HEK293 (cell line): ENCODE measurements around the gene DNMT3B.

ENCODE experiments used
- CTCF ChIA-PET: fragments of 350-600 bp; formaldehyde crosslinking; extraction: SDS; loops from one replicate; lab custom pipeline; 2021; ENCODE audit warnings: antibody characterized with exemption; lab: Yijun Ruan, JAX
- POLR2A ChIA-PET: fragments of 300-600 bp; formaldehyde crosslinking; extraction: SDS; loops from one replicate; lab custom pipeline; 2020; ENCODE audit warnings: antibody characterized with exemption, inconsistent platforms; lab: Yijun Ruan, JAX
- H3K27ac ChIP-seq: fragments of 200-500 bp; sonication (Bioruptor generic); 2 replicates; pipeline ENCODE4 v1.5.1; 2014; ENCODE audit warnings: low read depth, low read length, control low read depth, inconsistent platforms; ENCODE audit errors: extremely low read depth
- H3K36me3 ChIP-seq, 2 experiments: fragments of 200-500 bp in 1 of 2; sonication (Bioruptor generic) in 1 of 2; 1 replicate in 1 of 2; 2 replicates in 1 of 2; pipeline ENCODE4 v1.5.1; 2014 to 2017; ENCODE audit warnings: inconsistent platforms in 2 of 2, low read length in 2 of 2; ENCODE audit not compliant: control insufficient read depth in 2 of 2, insufficient read depth in 1 of 2
- H3K4me1 ChIP-seq: fragments of 200-500 bp; sonication (Bioruptor generic); 2 replicates; pipeline ENCODE4 v1.5.1; 2014; ENCODE audit warnings: mild to moderate bottlenecking, low read length, inconsistent platforms; ENCODE audit not compliant: control insufficient read depth, insufficient read depth
- H3K4me3 ChIP-seq: 2 replicates; pipeline ENCODE4 v1.5.1; 2011; ENCODE audit warnings: low read depth, mild to moderate bottlenecking, control low read depth, low read length, moderate library complexity
- H3K9me3 ChIP-seq: fragments of 200-500 bp; sonication (Bioruptor generic); 2 replicates; pipeline ENCODE4 v1.5.1; 2014; ENCODE audit warnings: low read depth, low read length, inconsistent platforms; ENCODE audit not compliant: control insufficient read depth, insufficient read depth
- KLF1 ChIP-seq: fragments of 450-650 bp; formaldehyde crosslinking; IDR thresholded peaks from 2 replicates; pipeline ENCODE4 v1.5.1; 2016; ENCODE audit warnings: missing biosample characterization, missing genetic modification characterization
- MZF1 ChIP-seq: fragments of 450-650 bp; formaldehyde crosslinking; IDR thresholded peaks from 2 replicates; pipeline ENCODE4 v1.5.1; 2017; ENCODE audit warnings: missing biosample characterization, missing genetic modification characterization, borderline replicate concordance
- ZFP69B ChIP-seq: fragments of 450-650 bp; formaldehyde crosslinking; IDR thresholded peaks from 2 replicates; pipeline ENCODE4 v1.5.1; 2016; ENCODE audit warnings: missing biosample characterization, missing genetic modification characterization
- ZNF335 ChIP-seq: fragments of 450-650 bp; formaldehyde crosslinking; conservative IDR thresholded peaks from 2 replicates; pipeline ENCODE4 v1.5.1; 2016; ENCODE audit warnings: missing biosample characterization, missing genetic modification characterization
- ZNF366 ChIP-seq: fragments of 450-650 bp; formaldehyde crosslinking; conservative IDR thresholded peaks from 2 replicates; pipeline ENCODE4 v1.5.1; 2016; ENCODE audit warnings: missing biosample characterization, missing genetic modification characterization
- ZNF654 ChIP-seq: fragments of 450-650 bp; formaldehyde crosslinking; IDR thresholded peaks from 2 replicates; pipeline ENCODE4 v1.5.1; 2016; ENCODE audit warnings: low read depth, missing biosample characterization, missing genetic modification characterization
- TF ChIP-seq, protein P1 (sequence below): fragments of 450-650 bp; formaldehyde crosslinking; conservative IDR thresholded peaks from 2 replicates; pipeline ENCODE4 v1.5.1; 2016; ENCODE audit warnings: low read depth, missing biosample characterization, missing genetic modification characterization
- TF ChIP-seq, protein P2 (sequence below): fragments of 450-650 bp; formaldehyde crosslinking; IDR thresholded peaks from 2 replicates; pipeline ENCODE4 v1.5.1; 2016; ENCODE audit warnings: missing biosample characterization, missing genetic modification characterization, low read depth
- TF ChIP-seq, protein P3 (sequence below): fragments of 450-650 bp; formaldehyde crosslinking; IDR thresholded peaks from 2 replicates; pipeline ENCODE4 v1.5.1; 2016; ENCODE audit warnings: missing biosample characterization, missing genetic modification characterization
- TF ChIP-seq, protein P4 (sequence below): fragments of 450-650 bp; formaldehyde crosslinking; IDR thresholded peaks from 2 replicates; pipeline ENCODE4 v1.5.1; 2016; ENCODE audit warnings: missing biosample characterization, missing genetic modification characterization

The DNMT3B gene

DNA sequence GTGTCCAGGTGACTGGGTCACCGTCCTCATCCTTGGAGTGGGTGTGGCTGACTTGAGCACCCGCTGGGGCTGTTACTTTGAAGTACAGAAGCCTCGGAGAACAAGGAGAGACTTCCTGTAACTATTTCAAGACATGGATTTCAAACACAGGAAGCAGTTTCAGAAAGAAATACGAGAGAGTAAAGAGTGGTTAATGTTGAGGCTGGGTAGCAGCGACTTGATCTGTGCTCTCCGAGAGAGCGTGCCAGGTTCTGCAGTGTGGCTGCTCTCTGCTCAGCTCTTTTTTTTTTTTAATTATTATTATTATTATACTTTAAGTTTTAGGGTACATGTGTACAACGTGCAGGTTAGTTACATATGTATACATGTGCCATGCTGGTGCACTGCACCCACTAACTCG is 79.0 kb downstream of the DNMT3B start:
- peaks cover 37 to 89% of the 10 kb centered on the region in 2 experiments for H3K36me3 ChIP-seq
- ChIA-PET CTCF (interaction anchor here (0.6 to 0.7 kb wide), 2 partner anchors 12 to 51 kb away, joined by 3 to 7 read pairs; no protein-coding TSS in a partner anchor), POLR2A (interaction anchor here (1.6 kb wide), 1 partner anchor 22 kb away, joined by 5 read pairs; the partner anchor contains the start of gene MAPRE1)

DNA sequence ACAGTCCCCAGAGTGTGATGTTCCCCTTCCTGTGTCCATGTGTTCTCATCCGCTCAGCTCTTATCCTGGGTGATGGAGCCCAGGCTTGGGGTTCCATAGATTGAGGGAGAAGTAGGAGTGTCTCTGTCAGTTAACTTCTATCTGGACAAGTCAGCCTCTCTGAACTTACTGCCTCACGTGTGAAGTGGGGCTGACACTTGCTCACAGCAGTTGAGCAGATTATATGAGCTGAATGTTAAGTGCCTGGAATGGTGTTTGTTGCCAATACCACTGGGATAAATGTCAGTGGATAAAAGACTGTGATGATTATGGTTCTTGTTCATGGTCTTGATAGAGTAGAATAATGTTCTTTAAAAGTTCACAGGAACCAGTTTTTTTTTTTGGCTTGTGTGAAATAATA is 79.4 kb downstream of the DNMT3B start:
- POLR2A ChIA-PET: interaction anchor here (1.6 kb wide), 1 partner anchor 22 kb away, joined by 5 read pairs; the partner anchor contains the start of gene MAPRE1
- no peaks in the 10 kb centered on the region for H3K9me3 ChIP-seq
- peaks cover 32 to 89% of the 10 kb centered on the region in 2 experiments for H3K36me3 ChIP-seq
- no peak overlapping the region for H3K27ac ChIP-seq
- H3K4me3 ChIP-seq: no peak overlapping the region
- TF ChIP-seq, protein P1, sequence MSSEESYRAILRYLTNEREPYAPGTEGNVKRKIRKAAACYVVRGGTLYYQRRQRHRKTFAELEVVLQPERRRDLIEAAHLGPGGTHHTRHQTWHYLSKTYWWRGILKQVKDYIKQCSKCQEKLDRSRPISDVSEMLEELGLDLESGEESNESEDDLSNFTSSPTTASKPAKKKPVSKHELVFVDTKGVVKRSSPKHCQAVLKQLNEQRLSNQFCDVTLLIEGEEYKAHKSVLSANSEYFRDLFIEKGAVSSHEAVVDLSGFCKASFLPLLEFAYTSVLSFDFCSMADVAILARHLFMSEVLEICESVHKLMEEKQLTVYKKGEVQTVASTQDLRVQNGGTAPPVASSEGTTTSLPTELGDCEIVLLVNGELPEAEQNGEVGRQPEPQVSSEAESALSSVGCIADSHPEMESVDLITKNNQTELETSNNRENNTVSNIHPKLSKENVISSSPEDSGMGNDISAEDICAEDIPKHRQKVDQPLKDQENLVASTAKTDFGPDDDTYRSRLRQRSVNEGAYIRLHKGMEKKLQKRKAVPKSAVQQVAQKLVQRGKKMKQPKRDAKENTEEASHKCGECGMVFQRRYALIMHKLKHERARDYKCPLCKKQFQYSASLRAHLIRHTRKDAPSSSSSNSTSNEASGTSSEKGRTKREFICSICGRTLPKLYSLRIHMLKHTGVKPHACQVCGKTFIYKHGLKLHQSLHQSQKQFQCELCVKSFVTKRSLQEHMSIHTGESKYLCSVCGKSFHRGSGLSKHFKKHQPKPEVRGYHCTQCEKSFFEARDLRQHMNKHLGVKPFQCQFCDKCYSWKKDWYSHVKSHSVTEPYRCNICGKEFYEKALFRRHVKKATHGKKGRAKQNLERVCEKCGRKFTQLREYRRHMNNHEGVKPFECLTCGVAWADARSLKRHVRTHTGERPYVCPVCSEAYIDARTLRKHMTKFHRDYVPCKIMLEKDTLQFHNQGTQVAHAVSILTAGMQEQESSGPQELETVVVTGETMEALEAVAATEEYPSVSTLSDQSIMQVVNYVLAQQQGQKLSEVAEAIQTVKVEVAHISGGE (tag by site-specific recombination): no peak
- TF ChIP-seq ZNF366 (tag by site-specific recombination) (no peak), MZF1 (tag by site-specific recombination) (no peak)
- no peaks in the 10 kb centered on the region for H3K4me1 ChIP-seq
- CTCF ChIA-PET: interaction anchor here (0.5 to 0.7 kb wide), 3 partner anchors 12 to 51 kb away, joined by 3 to 7 read pairs (median 3); no protein-coding TSS in a partner anchor

More for the DNA sequence above, 79.0 kb downstream of the DNMT3B start:
- no peaks in the 10 kb centered on the region for H3K9me3 ChIP-seq
- TF ChIP-seq KLF1 (tag by site-specific recombination) (no peak), ZFP69B (tag by site-specific recombination) (no peak), ZNF654 (tag by site-specific recombination) (no peak), ZNF335 (tag by site-specific recombination) (no peak)
- TF ChIP-seq, protein P2, sequence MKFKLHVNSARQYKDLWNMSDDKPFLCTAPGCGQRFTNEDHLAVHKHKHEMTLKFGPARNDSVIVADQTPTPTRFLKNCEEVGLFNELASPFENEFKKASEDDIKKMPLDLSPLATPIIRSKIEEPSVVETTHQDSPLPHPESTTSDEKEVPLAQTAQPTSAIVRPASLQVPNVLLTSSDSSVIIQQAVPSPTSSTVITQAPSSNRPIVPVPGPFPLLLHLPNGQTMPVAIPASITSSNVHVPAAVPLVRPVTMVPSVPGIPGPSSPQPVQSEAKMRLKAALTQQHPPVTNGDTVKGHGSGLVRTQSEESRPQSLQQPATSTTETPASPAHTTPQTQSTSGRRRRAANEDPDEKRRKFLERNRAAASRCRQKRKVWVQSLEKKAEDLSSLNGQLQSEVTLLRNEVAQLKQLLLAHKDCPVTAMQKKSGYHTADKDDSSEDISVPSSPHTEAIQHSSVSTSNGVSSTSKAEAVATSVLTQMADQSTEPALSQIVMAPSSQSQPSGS (tag by site-specific recombination): no peak
- TF ChIP-seq, protein P3, sequence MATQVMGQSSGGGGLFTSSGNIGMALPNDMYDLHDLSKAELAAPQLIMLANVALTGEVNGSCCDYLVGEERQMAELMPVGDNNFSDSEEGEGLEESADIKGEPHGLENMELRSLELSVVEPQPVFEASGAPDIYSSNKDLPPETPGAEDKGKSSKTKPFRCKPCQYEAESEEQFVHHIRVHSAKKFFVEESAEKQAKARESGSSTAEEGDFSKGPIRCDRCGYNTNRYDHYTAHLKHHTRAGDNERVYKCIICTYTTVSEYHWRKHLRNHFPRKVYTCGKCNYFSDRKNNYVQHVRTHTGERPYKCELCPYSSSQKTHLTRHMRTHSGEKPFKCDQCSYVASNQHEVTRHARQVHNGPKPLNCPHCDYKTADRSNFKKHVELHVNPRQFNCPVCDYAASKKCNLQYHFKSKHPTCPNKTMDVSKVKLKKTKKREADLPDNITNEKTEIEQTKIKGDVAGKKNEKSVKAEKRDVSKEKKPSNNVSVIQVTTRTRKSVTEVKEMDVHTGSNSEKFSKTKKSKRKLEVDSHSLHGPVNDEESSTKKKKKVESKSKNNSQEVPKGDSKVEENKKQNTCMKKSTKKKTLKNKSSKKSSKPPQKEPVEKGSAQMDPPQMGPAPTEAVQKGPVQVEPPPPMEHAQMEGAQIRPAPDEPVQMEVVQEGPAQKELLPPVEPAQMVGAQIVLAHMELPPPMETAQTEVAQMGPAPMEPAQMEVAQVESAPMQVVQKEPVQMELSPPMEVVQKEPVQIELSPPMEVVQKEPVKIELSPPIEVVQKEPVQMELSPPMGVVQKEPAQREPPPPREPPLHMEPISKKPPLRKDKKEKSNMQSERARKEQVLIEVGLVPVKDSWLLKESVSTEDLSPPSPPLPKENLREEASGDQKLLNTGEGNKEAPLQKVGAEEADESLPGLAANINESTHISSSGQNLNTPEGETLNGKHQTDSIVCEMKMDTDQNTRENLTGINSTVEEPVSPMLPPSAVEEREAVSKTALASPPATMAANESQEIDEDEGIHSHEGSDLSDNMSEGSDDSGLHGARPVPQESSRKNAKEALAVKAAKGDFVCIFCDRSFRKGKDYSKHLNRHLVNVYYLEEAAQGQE (tag by site-specific recombination): no peak
- TF ChIP-seq, protein P4, sequence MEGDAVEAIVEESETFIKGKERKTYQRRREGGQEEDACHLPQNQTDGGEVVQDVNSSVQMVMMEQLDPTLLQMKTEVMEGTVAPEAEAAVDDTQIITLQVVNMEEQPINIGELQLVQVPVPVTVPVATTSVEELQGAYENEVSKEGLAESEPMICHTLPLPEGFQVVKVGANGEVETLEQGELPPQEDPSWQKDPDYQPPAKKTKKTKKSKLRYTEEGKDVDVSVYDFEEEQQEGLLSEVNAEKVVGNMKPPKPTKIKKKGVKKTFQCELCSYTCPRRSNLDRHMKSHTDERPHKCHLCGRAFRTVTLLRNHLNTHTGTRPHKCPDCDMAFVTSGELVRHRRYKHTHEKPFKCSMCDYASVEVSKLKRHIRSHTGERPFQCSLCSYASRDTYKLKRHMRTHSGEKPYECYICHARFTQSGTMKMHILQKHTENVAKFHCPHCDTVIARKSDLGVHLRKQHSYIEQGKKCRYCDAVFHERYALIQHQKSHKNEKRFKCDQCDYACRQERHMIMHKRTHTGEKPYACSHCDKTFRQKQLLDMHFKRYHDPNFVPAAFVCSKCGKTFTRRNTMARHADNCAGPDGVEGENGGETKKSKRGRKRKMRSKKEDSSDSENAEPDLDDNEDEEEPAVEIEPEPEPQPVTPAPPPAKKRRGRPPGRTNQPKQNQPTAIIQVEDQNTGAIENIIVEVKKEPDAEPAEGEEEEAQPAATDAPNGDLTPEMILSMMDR (tag by site-specific recombination): no peak
- no peak overlapping the region for H3K4me3 ChIP-seq
- H3K27ac ChIP-seq: no peak overlapping the region
- H3K4me1 ChIP-seq: no peaks in the 10 kb centered on the region
